Stimulated activated memory B cell treated with anti-CD40 and anti-IgM and Interleukin-4, amounts not matched to agents 10 μg/mL and 1 μg/mL and 100 μg/mL, for 72 hours (primary cell): Measurements from ENCODE around the gene MRPS6.

ENCODE experiments used
- ATAC-seq: fragments of 150-1000 bp; cut with Tn5 transposase; 2 replicates; pipeline ENCODE4 v1.10.0; 2021
- H3K27ac Mint-ChIP-seq: one replicate; pipeline ENCODE4 v1.8.0; 2022; ENCODE audit warnings: mild to moderate bottlenecking, mixed read lengths
- H3K27me3 Mint-ChIP-seq: one replicate; pipeline ENCODE4 v1.8.0; 2022; ENCODE audit warnings: mixed read lengths
- H3K36me3 Mint-ChIP-seq: one replicate; pipeline ENCODE4 v1.8.0; 2022; ENCODE audit warnings: mixed read lengths
- H3K4me1 Mint-ChIP-seq: one replicate; pipeline ENCODE4 v1.8.0; 2022; ENCODE audit warnings: mixed read lengths
- H3K4me3 Mint-ChIP-seq: one replicate; pipeline ENCODE4 v1.8.0; 2022; ENCODE audit warnings: mild to moderate bottlenecking, moderate library complexity, mixed read lengths
- H3K9me3 Mint-ChIP-seq: one replicate; pipeline ENCODE4 v1.8.0; 2022; ENCODE audit warnings: mixed read lengths

MRPS6 gene

DNA sequence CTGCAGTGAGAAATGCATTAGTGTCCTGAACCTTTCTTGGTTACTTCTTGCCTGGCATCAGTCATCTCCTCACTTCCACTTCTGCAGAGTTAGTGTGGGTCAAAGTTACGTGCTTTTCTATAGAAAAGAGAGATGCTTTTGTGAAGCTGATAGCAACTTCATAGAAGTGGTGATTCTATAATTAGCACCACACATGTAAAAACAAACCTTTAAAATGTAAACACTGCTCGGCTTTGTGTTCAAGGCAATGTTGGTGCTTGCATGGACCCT lies 57.3 kb downstream of the MRPS6 start:
- peak overlapping the region; percentile 82 for H3K27ac Mint-ChIP-seq

DNA sequence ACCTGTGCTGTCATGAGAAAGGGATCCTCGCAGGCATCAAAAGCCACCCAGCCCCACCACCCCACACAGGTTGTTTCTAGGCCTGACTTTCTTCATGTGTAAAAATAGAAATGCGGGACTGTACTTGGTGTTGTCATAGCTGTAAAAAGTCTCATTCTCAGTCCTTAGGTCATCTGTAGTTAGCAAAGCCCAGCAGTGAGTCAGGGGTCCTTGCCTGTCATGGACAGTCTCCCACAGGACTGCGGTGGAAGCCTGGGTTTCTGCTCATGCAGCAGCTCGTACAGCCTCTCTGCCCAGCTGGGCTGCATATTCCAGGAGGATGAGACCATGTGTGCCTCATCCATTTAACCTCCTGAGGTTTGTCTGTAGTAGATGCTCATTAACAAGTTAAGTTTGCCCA lies 58.2 kb downstream of the MRPS6 start:
- no peak for ATAC-seq
- H3K27ac Mint-ChIP-seq = no peak overlapping the region
- H3K27me3 Mint-ChIP-seq = no peaks in the 10 kb centered on the region
- peaks cover 88% of the 10 kb centered on the region for H3K36me3 Mint-ChIP-seq
- peaks cover 60% of the 10 kb centered on the region for H3K4me1 Mint-ChIP-seq
- H3K9me3 Mint-ChIP-seq = peaks cover 7% of the 10 kb centered on the region
- no peak overlapping the region for H3K4me3 Mint-ChIP-seq

More for the DNA sequence above, 57.3 kb downstream of the MRPS6 start:
- peaks cover 87% of the 10 kb centered on the region for H3K36me3 Mint-ChIP-seq
- H3K4me1 Mint-ChIP-seq = peaks cover 60% of the 10 kb centered on the region
- peaks cover 7% of the 10 kb centered on the region for H3K9me3 Mint-ChIP-seq
- H3K27me3 Mint-ChIP-seq = no peaks in the 10 kb centered on the region
- H3K4me3 Mint-ChIP-seq = no peak overlapping the region
- ATAC-seq = no peak

DNA sequence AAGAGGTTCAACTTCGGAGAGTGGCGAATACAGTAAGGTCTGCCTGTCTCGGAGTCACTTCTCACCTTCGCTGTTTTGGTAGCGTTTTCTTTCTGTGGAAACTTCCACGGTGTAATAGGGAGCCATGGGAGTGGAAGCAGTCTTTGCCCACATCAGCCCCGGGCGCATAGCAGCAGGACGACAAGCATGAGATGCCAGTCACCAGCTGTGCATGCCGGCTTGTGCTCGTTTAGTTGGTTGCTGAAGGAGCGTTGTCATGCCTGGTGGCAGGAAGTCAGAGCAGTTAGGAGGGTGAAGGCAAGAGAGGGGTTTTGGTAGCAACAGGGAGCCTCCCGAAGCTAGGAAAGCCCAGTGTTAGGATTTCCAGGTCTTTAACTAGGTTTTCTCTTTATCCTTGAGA lies 58.8 kb downstream of the MRPS6 start:
- H3K4me3 Mint-ChIP-seq = no peak overlapping the region

DNA sequence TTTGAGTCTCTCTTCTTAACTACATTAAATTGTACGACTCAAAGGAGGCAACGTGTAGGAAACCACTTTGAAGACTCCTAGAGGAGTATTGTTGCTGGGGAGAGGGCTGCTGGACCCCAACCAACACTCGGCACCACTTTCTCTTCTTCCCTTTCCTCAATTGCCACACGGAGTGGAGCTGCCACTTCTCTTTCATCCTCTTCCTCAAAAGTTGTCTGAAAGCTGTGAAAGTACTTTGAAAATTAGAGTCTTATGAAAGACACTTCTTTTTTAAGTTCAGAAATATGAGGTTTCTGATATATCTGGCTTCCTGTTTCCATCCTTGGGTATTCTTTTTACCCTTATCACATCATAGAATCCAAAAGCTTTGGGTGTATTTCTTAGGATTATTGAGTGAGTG lies 59.5 kb downstream of the MRPS6 start:
- Mint-ChIP-seq H3K27me3 (no peaks in the 10 kb centered on the region), H3K4me3 (no peak overlapping the region), H3K36me3 (peaks cover 90% of the 10 kb centered on the region), H3K9me3 (peaks cover 10% of the 10 kb centered on the region), H3K4me1 (peaks cover 56% of the 10 kb centered on the region), H3K27ac (peak overlapping the region; percentile 0)
- ATAC-seq = no peak

More for the DNA sequence above, 58.8 kb downstream of the MRPS6 start:
- peaks cover 60% of the 10 kb centered on the region for H3K4me1 Mint-ChIP-seq
- no peak for ATAC-seq
- peaks cover 90% of the 10 kb centered on the region for H3K36me3 Mint-ChIP-seq
- no peaks in the 10 kb centered on the region for H3K27me3 Mint-ChIP-seq
- H3K27ac Mint-ChIP-seq = no peak overlapping the region
- H3K9me3 Mint-ChIP-seq = peaks cover 10% of the 10 kb centered on the region

DNA sequence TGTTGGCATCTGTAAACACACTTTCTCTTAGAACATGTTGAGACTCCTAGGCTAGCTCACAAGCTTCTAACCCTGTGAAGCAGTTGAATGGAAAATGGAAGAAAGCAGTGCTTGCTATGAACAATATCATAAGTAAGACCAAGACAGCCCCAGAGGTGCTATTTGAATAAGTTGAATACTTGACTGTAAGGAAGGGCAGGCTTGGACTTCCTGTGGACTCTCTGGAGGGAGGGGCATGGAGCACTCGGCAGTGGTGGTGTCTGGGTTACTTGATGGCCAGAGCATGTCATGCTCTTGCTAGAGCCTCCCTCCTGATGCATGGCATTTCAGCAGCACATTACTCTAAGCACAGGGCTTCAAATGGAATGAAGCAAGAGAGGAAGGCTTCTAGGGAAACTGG lies 60.0 kb downstream of the MRPS6 start:
- Mint-ChIP-seq H3K27ac (peak overlapping the region; percentile 0), H3K9me3 (peaks cover 10% of the 10 kb centered on the region), H3K4me1 (peaks cover 53% of the 10 kb centered on the region), H3K27me3 (no peaks in the 10 kb centered on the region), H3K36me3 (peaks cover 90% of the 10 kb centered on the region), H3K4me3 (no peak overlapping the region)
- ATAC-seq = no peak

DNA sequence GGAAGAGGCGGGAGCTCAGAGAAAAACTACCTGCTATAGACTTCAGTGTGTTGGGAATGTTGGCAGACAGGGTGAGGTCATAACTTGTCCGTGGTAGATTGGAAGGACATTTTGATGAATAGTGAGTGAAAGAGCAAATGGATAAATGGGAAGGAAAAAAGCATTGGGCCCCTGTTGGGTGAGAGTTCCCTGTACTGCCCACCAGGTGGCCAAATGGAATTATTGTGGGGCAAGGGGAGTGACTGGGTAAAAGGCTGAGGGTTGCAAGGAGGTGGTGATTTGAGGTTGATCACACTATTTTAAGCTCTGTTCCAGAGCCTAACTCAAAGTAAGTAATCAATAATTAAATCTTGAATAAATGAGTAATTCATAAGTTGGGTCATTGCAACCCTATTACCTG lies 60.4 kb downstream of the MRPS6 start:
- Mint-ChIP-seq H3K27me3 (no peaks in the 10 kb centered on the region), H3K9me3 (peaks cover 10% of the 10 kb centered on the region), H3K4me1 (peaks cover 51% of the 10 kb centered on the region), H3K27ac (peak overlapping the region; percentile 0), H3K36me3 (peaks cover 86% of the 10 kb centered on the region), H3K4me3 (no peak overlapping the region)
- ATAC-seq = no peak

DNA sequence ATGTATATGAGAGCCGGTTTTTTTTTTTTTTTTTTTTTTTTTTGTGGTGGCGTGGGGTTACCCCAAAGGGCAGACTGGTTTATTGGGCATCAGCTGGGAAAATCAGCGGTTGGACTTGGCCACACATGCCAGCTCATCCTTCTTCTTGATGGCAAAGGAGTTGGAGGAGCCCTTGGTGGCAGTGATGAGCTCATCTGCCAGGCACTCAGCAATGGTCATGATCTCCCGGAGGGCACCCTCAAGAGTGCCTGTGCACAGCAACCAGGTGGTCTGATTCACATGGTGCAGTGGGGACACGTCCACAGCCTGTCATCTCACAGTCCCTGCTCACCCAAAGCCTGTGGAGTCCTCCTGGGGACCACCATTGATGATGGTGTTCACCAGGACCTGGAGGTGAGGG lies 62.0 kb downstream of the MRPS6 start:
- Mint-ChIP-seq H3K36me3 (peaks cover 88% of the 10 kb centered on the region), H3K27ac (no peak overlapping the region), H3K4me1 (peaks cover 44% of the 10 kb centered on the region), H3K4me3 (no peak overlapping the region), H3K9me3 (peaks cover 10% of the 10 kb centered on the region), H3K27me3 (no peaks in the 10 kb centered on the region)
- no peak for ATAC-seq

DNA sequence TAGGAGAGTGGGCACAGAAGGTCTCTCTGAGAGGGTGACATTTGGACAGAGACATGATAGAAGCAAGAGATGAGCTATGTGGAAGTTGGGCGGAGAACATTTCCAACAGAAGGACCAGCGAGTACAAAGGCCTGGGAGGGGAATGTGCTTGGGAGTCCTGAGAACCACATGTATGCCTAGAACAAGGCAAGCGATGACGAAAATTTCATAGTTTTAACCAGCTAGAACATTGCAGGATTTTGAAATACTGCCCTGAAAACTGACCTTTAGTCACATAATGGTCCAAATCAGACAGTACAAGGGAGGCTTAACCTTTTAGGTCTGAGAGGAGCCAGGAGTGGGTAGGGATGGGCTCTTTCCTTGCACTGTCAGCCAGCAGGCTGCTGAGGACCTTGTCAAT lies 68.0 kb downstream of the MRPS6 start:
- Mint-ChIP-seq H3K27me3 (no peaks in the 10 kb centered on the region), H3K4me1 (peaks cover 17% of the 10 kb centered on the region), H3K27ac (no peak overlapping the region), H3K36me3 (peaks cover 88% of the 10 kb centered on the region), H3K4me3 (no peak overlapping the region), H3K9me3 (peaks cover 7% of the 10 kb centered on the region)
- no peak for ATAC-seq

DNA sequence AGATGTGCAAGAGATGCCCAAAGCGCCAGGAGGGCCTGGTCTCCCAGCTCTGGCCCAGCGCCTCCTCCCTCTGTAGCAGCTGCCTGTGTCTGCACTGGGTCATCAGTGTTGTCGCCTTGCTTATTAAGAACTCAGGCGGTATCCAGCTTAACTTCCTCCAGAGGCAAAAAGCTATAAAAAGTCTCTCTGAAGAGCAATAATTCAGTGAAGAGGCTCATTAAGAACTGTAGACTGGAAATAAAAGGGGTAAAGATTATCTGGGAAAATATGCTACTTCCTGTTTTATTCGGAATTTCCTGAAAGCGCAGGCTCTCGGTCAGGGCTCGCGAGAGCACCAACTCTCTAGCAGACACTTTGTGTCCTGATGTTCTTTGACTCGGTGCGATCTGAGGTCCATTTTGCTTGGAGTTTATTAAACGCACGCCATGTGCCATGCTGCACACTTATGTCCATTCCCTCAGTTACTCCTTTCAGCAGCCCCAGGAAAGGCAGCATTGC lies 70.4 kb downstream of the MRPS6 start:
- H3K9me3 Mint-ChIP-seq = peaks cover 4% of the 10 kb centered on the region
- no peak for ATAC-seq
- no peaks in the 10 kb centered on the region for H3K27me3 Mint-ChIP-seq
- H3K36me3 Mint-ChIP-seq = peaks cover 83% of the 10 kb centered on the region
- H3K27ac Mint-ChIP-seq = no peak overlapping the region
- peaks cover 23% of the 10 kb centered on the region for H3K4me1 Mint-ChIP-seq
- no peak overlapping the region for H3K4me3 Mint-ChIP-seq

DNA sequence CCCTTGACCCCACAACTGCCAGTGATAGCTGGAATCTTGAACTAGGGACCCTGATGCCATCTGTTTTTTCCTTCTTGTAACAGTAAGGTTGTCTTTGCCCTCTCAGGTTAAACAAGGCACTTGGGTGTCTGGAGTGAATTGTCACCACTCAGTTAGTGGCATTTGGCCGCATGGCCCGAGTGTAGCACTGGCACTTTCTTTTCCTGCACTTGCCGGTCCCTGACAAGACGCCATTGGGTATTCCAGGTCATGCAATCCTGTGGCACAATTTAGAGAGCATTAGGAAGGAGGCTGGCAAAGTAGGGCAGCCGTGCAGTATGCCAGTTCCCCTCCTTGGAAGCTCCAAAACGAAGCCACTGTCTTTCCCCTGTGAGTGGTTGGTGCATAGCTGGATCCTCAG lies 70.8 kb downstream of the MRPS6 start:
- H3K27ac Mint-ChIP-seq = no peak overlapping the region
- no peaks in the 10 kb centered on the region for H3K27me3 Mint-ChIP-seq
- ATAC-seq = no peak
- H3K4me1 Mint-ChIP-seq = peaks cover 23% of the 10 kb centered on the region
- H3K4me3 Mint-ChIP-seq = no peak overlapping the region
- peaks cover 83% of the 10 kb centered on the region for H3K36me3 Mint-ChIP-seq
- H3K9me3 Mint-ChIP-seq = peaks cover 4% of the 10 kb centered on the region

DNA sequence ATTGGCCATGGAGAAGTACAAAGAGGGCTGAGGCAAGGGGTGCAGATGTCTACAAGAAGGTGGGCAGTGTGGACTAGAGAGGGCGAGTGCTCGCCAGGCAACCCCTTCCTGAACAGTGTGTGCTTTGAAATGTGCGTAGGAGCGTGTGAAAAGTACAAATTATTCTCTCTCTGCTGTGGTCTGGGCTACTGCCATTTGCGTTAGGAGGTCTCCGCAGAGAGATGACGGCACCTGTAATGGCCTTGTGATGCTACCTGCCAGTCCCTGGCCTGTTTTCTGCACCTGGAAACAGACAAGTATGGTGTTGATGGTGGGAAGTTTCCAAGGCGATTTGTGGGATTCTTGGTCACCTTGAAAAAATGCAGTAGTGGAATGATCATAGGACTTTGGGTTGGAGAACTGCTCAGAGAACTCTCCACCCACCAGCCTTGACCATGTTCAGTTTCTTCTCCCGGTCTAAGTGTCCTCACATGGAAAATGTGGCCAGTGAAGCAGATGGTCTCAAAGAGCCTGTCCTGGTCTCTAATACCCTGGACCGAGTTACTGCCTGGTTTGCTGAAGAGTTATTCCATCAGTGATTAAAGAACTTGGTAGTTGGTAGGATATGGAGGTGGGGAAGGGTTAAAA lies 74.5 kb downstream of the MRPS6 start:
- no peak overlapping the region for H3K27ac Mint-ChIP-seq

DNA sequence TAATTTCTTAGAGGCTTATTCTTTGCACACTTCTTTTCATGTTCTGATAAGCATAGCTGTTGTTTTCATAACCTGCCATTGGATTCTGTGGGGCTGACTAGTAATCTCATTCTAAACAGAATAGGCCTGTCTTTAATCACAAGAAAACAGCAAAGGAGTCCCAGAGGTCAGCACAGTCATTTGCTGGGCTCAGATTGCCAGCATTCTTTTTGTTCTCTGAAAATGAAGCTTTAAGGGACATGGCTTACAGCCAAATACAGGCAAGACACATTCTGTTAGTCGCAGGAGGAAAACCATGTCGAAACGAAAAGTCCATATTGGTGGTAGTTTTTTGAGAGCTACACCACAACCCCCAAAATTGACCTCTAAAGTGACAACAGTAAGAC lies 75.0 kb downstream of the MRPS6 start:
- Mint-ChIP-seq H3K4me3 (no peak overlapping the region), H3K27ac (no peak overlapping the region), H3K36me3 (peaks cover 62% of the 10 kb centered on the region), H3K27me3 (no peaks in the 10 kb centered on the region), H3K4me1 (peaks cover 23% of the 10 kb centered on the region), H3K9me3 (peaks cover 10% of the 10 kb centered on the region)
- ATAC-seq = no peak

More for the DNA sequence above, 74.5 kb downstream of the MRPS6 start:
- H3K27me3 Mint-ChIP-seq = no peaks in the 10 kb centered on the region
- peaks cover 62% of the 10 kb centered on the region for H3K36me3 Mint-ChIP-seq
- H3K9me3 Mint-ChIP-seq = peaks cover 7% of the 10 kb centered on the region
- no peak for ATAC-seq
- H3K4me3 Mint-ChIP-seq = no peak overlapping the region
- peaks cover 20% of the 10 kb centered on the region for H3K4me1 Mint-ChIP-seq

DNA sequence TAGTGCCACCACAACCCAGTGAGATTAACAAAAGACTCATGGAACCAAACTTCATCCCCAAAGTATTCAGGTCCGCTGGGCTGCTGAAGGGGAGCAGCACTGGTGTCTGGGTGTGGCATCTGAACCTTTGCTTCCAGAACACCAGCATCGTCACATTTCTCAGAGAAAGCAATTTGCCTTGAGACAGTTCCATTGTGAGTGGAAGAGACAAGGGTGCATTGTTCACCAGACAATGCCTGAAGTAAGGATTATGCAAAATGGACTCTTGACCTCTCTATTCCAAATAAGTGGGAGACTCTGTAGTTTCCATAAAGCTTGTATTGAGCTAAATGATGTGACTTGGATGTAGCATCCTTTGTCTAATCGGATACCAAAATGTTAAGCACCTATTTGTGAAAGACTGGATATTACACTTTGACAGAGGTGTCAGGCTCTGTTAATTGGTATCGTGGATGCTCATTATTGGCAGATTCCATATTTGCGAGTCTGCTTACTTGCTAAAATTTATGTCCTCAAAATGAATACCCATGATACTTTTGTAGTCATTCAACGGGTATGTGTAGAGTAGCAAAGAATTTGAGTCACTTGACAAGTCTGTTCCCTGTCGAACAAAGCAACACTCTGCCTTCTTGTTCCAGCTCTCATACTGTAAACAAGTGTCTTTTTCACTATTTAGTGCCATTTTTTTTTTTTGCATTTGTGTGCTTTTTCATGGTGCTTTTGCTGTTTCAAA lies 75.6 kb downstream of the MRPS6 start:
- H3K4me3 Mint-ChIP-seq = no peak overlapping the region
- H3K9me3 Mint-ChIP-seq = peaks cover 10% of the 10 kb centered on the region
- H3K36me3 Mint-ChIP-seq = peaks cover 59% of the 10 kb centered on the region
- H3K27ac Mint-ChIP-seq = no peak overlapping the region
- H3K4me1 Mint-ChIP-seq = peaks cover 23% of the 10 kb centered on the region
- H3K27me3 Mint-ChIP-seq = no peaks in the 10 kb centered on the region
- ATAC-seq = no peak

DNA sequence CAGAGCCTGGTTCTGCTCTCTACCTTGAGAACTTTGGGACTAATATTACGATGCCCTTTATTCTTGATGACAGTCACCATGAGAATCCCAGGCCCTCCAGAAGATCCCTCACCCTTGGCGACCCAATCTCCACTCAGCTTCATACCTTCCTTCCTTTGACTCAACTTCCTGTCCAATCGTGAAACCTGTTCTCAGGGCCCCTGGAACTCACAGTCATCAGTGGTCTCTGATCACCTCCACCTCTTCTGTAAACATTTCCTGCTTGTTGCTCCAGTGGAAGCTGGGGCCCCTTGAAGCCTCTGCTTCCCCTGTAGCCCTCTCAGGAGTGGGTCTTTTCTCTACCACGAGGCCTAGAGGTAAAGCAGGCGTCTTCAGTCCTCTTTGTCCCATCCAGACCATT lies 79.1 kb downstream of the MRPS6 start:
- Mint-ChIP-seq H3K27ac (no peak overlapping the region), H3K27me3 (no peaks in the 10 kb centered on the region), H3K4me3 (no peak overlapping the region), H3K36me3 (peaks cover 34% of the 10 kb centered on the region), H3K4me1 (peaks cover 18% of the 10 kb centered on the region), H3K9me3 (peaks cover 6% of the 10 kb centered on the region)
- ATAC-seq = no peak

DNA sequence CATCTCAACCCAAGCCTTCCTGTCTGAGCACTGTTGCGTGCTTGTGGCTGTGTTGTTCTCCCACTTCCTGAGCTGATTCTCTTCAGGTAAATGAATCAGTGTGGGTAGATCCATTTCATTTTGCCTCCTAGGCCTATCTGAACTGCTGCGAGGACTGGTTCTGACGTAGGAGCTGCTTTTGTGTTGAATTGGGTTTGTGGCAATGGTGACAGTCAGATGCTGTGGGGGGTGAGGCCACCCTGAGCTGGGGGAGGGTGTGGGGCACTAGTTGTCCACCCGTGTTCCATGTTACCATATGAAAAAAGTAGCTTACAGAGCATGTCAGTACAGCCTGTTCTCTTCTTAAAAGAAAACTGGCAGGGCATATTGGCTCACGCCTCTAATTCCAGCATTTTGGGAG lies 81.5 kb downstream of the MRPS6 start:
- Mint-ChIP-seq H3K36me3 (peaks cover 42% of the 10 kb centered on the region), H3K9me3 (peaks cover 13% of the 10 kb centered on the region), H3K4me3 (no peak overlapping the region), H3K4me1 (peaks cover 13% of the 10 kb centered on the region), H3K27ac (no peak overlapping the region), H3K27me3 (no peaks in the 10 kb centered on the region)
- ATAC-seq = no peak

DNA sequence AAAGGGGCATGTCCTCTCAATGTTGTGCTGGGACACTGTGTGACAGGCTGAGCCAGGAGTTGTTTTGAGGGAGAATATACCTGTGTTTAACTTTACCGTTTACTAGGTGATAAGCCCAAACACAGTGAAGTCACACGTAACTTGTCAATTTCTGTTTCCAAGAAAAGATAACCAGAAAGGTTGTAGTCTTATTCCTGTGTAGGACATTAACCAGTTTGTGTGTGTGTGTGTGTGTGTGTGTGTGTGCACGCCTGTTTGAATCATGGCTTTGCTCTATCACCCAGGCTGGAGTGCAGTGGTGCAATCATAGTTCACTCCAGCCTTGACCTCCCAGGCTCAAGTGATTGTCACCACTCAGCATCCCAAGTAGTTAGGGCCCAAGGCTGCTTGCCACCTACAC lies 83.6 kb downstream of the MRPS6 start:
- Mint-ChIP-seq H3K9me3 (peaks cover 18% of the 10 kb centered on the region), H3K4me3 (no peak overlapping the region), H3K27me3 (no peaks in the 10 kb centered on the region), H3K27ac (no peak overlapping the region), H3K36me3 (peaks cover 48% of the 10 kb centered on the region), H3K4me1 (peaks cover 8% of the 10 kb centered on the region)
- no peak for ATAC-seq
